ENCODE measurements around the gene PPIH.

The PPIH gene

DNA sequence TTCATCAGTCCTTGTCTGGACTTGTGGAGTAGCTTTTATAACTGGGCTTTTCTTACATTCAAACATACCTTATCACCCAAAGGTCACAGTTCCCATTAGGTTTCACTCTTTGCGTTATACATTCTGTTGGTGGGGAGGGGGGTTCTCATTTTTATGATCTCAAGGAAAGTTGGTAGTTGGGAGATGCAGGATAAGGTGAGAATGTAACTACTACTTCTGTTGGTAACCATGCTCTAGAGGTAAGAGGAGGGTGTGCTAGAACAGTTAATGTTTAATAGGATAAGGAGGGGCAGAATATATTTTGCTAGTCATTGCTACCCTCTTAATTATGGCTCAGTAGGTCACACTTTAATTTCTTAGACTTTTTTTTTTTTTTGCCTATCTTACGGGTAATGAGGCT, 34.7 kb downstream of the PPIH start:
- ChIA-PET CTCF (interaction anchor here (0.6 kb wide), 1 partner anchor 103 kb away, joined by 5 read pairs; no protein-coding TSS in a partner anchor), POLR2A (interaction anchor here (2.9 kb wide), 1 partner anchor 11 kb away, joined by 19 read pairs; the partner anchor contains the start of gene YBX1)
- H3K4me1 ChIP-seq (ENCODE audit: control insufficient read depth, insufficient read depth, low read length), result peaks cover 17% of the 10 kb centered on the region
- no peaks in the 10 kb centered on the region for H3K9me3 ChIP-seq (ENCODE audit: control insufficient read depth, insufficient read depth, low read depth, low read length)
- peaks cover 12 to 83% of the 10 kb centered on the region in 2 experiments for H3K36me3 ChIP-seq (ENCODE audit: control insufficient read depth in 2 of 2, insufficient read depth in 1 of 2, low read length in 2 of 2)
- H3K4me3 ChIP-seq (ENCODE audit: low read depth, low read length), result no peak overlapping the region
- H3K27ac ChIP-seq (ENCODE audit: extremely low read depth, low read depth, low read length), result no peak overlapping the region
- TF ChIP-seq, protein P1, sequence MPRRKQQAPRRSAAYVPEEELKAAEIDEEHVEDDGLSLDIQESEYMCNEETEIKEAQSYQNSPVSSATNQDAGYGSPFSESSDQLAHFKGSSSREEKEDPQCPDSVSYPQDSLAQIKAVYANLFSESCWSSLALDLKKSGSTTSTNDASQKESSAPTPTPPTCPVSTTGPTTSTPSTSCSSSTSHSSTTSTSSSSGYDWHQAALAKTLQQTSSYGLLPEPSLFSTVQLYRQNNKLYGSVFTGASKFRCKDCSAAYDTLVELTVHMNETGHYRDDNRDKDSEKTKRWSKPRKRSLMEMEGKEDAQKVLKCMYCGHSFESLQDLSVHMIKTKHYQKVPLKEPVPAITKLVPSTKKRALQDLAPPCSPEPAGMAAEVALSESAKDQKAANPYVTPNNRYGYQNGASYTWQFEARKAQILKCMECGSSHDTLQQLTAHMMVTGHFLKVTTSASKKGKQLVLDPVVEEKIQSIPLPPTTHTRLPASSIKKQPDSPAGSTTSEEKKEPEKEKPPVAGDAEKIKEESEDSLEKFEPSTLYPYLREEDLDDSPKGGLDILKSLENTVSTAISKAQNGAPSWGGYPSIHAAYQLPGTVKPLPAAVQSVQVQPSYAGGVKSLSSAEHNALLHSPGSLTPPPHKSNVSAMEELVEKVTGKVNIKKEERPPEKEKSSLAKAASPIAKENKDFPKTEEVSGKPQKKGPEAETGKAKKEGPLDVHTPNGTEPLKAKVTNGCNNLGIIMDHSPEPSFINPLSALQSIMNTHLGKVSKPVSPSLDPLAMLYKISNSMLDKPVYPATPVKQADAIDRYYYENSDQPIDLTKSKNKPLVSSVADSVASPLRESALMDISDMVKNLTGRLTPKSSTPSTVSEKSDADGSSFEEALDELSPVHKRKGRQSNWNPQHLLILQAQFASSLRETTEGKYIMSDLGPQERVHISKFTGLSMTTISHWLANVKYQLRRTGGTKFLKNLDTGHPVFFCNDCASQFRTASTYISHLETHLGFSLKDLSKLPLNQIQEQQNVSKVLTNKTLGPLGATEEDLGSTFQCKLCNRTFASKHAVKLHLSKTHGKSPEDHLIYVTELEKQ (tag by site-specific recombination; IDR thresholded peaks at IDR 0.05; ENCODE audit: borderline replicate concordance), result no peak
- TF ChIP-seq ZNF600 (tag by site-specific recombination; IDR thresholded peaks at IDR 0.05), result no peak
- no peak for TF ChIP-seq ZNF560 (tag by site-specific recombination; IDR thresholded peaks at IDR 0.05; ENCODE audit: borderline replicate concordance)
- TF ChIP-seq ZNF157 (tag by site-specific recombination; IDR thresholded peaks at IDR 0.05), result no peak
- TF ChIP-seq ZNF548 (tag by site-specific recombination; IDR thresholded peaks at IDR 0.05), result no peak
- TF ChIP-seq, protein P2, sequence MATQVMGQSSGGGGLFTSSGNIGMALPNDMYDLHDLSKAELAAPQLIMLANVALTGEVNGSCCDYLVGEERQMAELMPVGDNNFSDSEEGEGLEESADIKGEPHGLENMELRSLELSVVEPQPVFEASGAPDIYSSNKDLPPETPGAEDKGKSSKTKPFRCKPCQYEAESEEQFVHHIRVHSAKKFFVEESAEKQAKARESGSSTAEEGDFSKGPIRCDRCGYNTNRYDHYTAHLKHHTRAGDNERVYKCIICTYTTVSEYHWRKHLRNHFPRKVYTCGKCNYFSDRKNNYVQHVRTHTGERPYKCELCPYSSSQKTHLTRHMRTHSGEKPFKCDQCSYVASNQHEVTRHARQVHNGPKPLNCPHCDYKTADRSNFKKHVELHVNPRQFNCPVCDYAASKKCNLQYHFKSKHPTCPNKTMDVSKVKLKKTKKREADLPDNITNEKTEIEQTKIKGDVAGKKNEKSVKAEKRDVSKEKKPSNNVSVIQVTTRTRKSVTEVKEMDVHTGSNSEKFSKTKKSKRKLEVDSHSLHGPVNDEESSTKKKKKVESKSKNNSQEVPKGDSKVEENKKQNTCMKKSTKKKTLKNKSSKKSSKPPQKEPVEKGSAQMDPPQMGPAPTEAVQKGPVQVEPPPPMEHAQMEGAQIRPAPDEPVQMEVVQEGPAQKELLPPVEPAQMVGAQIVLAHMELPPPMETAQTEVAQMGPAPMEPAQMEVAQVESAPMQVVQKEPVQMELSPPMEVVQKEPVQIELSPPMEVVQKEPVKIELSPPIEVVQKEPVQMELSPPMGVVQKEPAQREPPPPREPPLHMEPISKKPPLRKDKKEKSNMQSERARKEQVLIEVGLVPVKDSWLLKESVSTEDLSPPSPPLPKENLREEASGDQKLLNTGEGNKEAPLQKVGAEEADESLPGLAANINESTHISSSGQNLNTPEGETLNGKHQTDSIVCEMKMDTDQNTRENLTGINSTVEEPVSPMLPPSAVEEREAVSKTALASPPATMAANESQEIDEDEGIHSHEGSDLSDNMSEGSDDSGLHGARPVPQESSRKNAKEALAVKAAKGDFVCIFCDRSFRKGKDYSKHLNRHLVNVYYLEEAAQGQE (tag by site-specific recombination; IDR thresholded peaks at IDR 0.05), result no peak
- no peak for TF ChIP-seq ZNF610 (tag by site-specific recombination; IDR thresholded peaks at IDR 0.05; ENCODE audit: borderline replicate concordance)
- no peak for TF ChIP-seq SCRT2 (tag by site-specific recombination; IDR thresholded peaks at IDR 0.05)
- no peak for TF ChIP-seq ZNF169 (tag by site-specific recombination; IDR thresholded peaks at IDR 0.05)
- no peak for TF ChIP-seq ZNF416 (tag by site-specific recombination; IDR thresholded peaks at IDR 0.05)
- TF ChIP-seq, protein P3, sequence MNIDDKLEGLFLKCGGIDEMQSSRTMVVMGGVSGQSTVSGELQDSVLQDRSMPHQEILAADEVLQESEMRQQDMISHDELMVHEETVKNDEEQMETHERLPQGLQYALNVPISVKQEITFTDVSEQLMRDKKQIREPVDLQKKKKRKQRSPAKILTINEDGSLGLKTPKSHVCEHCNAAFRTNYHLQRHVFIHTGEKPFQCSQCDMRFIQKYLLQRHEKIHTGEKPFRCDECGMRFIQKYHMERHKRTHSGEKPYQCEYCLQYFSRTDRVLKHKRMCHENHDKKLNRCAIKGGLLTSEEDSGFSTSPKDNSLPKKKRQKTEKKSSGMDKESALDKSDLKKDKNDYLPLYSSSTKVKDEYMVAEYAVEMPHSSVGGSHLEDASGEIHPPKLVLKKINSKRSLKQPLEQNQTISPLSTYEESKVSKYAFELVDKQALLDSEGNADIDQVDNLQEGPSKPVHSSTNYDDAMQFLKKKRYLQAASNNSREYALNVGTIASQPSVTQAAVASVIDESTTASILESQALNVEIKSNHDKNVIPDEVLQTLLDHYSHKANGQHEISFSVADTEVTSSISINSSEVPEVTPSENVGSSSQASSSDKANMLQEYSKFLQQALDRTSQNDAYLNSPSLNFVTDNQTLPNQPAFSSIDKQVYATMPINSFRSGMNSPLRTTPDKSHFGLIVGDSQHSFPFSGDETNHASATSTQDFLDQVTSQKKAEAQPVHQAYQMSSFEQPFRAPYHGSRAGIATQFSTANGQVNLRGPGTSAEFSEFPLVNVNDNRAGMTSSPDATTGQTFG (tag by site-specific recombination; IDR thresholded peaks at IDR 0.05; ENCODE audit: borderline replicate concordance), result no peak
- TF ChIP-seq, protein P4, sequence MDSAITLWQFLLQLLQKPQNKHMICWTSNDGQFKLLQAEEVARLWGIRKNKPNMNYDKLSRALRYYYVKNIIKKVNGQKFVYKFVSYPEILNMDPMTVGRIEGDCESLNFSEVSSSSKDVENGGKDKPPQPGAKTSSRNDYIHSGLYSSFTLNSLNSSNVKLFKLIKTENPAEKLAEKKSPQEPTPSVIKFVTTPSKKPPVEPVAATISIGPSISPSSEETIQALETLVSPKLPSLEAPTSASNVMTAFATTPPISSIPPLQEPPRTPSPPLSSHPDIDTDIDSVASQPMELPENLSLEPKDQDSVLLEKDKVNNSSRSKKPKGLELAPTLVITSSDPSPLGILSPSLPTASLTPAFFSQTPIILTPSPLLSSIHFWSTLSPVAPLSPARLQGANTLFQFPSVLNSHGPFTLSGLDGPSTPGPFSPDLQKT (IDR thresholded peaks at IDR 0.05; ENCODE audit: borderline replicate concordance, low read depth, low read length), result no peak
- TF ChIP-seq OVOL3 (tag by site-specific recombination; IDR thresholded peaks at IDR 0.05), result no peak
- no peak for TF ChIP-seq KLF10 (tag by site-specific recombination; IDR thresholded peaks at IDR 0.05)
- no peak for TF ChIP-seq HOXD13 (CRISPR knock-in tag; IDR thresholded peaks at IDR 0.05; ENCODE audit: borderline replicate concordance)
